GM13976 (cell line): ENCODE results near the gene CPLX3.

Experiments used
- DNase-seq: peaks from one replicate; pipeline ENCODE4 v3.0.0; 2012; ENCODE audit warnings: low spot score
- CTCF ChIP-seq: IDR thresholded peaks from 2 replicates; pipeline ENCODE4 v1.5.1; 2012; ENCODE audit warnings: borderline replicate concordance, mild to moderate bottlenecking; ENCODE audit not compliant: insufficient read depth; ENCODE audit errors: extremely low read depth, missing control alignments, control extremely low read depth
- in situ Hi-C: fragments of 300-500 bp; cut with MboI; formaldehyde crosslinking; loops from one replicate; pipeline ENCODE4 v1.12.0; 2022; ENCODE audit warnings: low sequenced_read_pairs, mixed read lengths, inconsistent platforms; ENCODE audit not compliant: unreplicated experiment

Gene CPLX3

GRCh38 chr15:74866090-74866489, 39.7 kb downstream of the CPLX3 start:
- in situ Hi-C loops, result no loop called here
- DNase-seq, result no peak
- no peak for TF ChIP-seq CTCF

- DNase-seq, result no peak
- in situ Hi-C loops, result no loop called here
Observed at GRCh38 chr15:74867466-74868038, 41.1 kb downstream of the CPLX3 start.

GRCh38 chr15:74868059-74868458, 41.6 kb downstream of the CPLX3 start:
- no peak for DNase-seq
- no peak for TF ChIP-seq CTCF
- in situ Hi-C loops, result no loop called here

More at GRCh38 chr15:74867466-74868038, 41.1 kb downstream of the CPLX3 start:
- no peak for TF ChIP-seq CTCF

- no peak for TF ChIP-seq CTCF
- DNase-seq, result no peak
- in situ Hi-C loops, result no loop called here
Observed at GRCh38 chr15:74869372-74869725, 42.9 kb downstream of the CPLX3 start.

- no peak for TF ChIP-seq CTCF
- in situ Hi-C loops, result no loop called here
- peak; percentile 81 for DNase-seq
Observed at GRCh38 chr15:74869726-74870407, 43.4 kb downstream of the CPLX3 start.

- no peak for DNase-seq
- in situ Hi-C loops, result no loop called here
- no peak for TF ChIP-seq CTCF
Observed at GRCh38 chr15:74870436-74871215, 44.2 kb downstream of the CPLX3 start.
